Upper lobe of left lung (tissue), 6 donors: ENCODE results near the gene POFUT2. TPM values are rescaled to one million over a fixed set of nuclear protein-coding genes. Genes with fewer than 3 reads are reported as not detected.
A peak's percentile ranks its signal among the peaks of the same experiment; 100 is the strongest.

ENCODE experiments used
- ATAC-seq, 2 donors: fragments of 200-7000 bp; cut with Tn5 transposase; one replicate each; pipeline ENCODE4 v1.9.1; 2022; ENCODE audit warnings: mild to moderate bottlenecking in 2 of 2, moderate library complexity in 2 of 2; ENCODE audit not compliant: low FRiP score in 2 of 2
- DNase-seq, 2 donors: peaks; one replicate each; pipeline ENCODE4 v3.0.0-alpha.2; 2019 to 2020
- H3K27ac ChIP-seq, 4 donors: fragments of 200-600 bp; sonication (generic); one replicate each; pipeline ENCODE4 v1.5.1; 2016 to 2019
- H3K27me3 ChIP-seq, 4 donors: fragments of 200-600 bp; sonication (generic); one replicate each; pipeline ENCODE4 v1.5.1; 2017 to 2019
- H3K36me3 ChIP-seq, 4 donors: fragments of 200-600 bp; sonication (generic); one replicate each; pipeline ENCODE4 v1.5.1; 2016 to 2019
- H3K4me1 ChIP-seq, 4 donors: fragments of 200-600 bp; sonication (generic); one replicate each; pipeline ENCODE4 v1.5.1; 2018 to 2019
- H3K4me3 ChIP-seq, 4 donors: fragments of 200-600 bp; sonication (generic); one replicate each; pipeline ENCODE4 v1.5.1; 2017 to 2019; ENCODE audit warnings: mild to moderate bottlenecking in 2 of 4, moderate library complexity in 1 of 4
- H3K9me3 ChIP-seq, 4 donors: fragments of 200-600 bp; sonication (generic); one replicate each; pipeline ENCODE4 v1.5.1; 2018 to 2019
- CTCF ChIP-seq, 6 experiments: fragments of 450-650 bp in 4 of 6; fragments of 200-600 bp in 2 of 6; sonication (generic) in 2 of 6; IDR thresholded peaks; one replicate each; pipeline ENCODE4 v1.5.1; 2016 to 2019; ENCODE audit warnings: antibody characterized with exemption in 6 of 6
- EP300 ChIP-seq, 4 donors: sonication (generic); formaldehyde crosslinking; IDR thresholded peaks; one replicate each; pipeline ENCODE4 v1.5.1; 2017; ENCODE audit warnings: antibody characterized with exemption in 4 of 4, control low read depth in 2 of 4
- POLR2A ChIP-seq, 4 donors: fragments of 450-650 bp; IDR thresholded peaks; one replicate each; pipeline ENCODE4 v1.5.1; 2016 to 2017; ENCODE audit warnings: antibody characterized with exemption in 4 of 4, mild to moderate bottlenecking in 2 of 4
- POLR2AphosphoS5 ChIP-seq, 2 donors: sonication (generic); formaldehyde crosslinking; IDR thresholded peaks; one replicate each; pipeline ENCODE4 v1.5.1; 2017; ENCODE audit warnings: antibody characterized with exemption in 2 of 2
- WGBS, 2 donors: methylation state at CpG; one replicate each; pipeline ENCODE4 v1.1.5; 2017 to 2018; 5-methylcytosine and 5-hydroxymethylcytosine counted together
- total RNA-seq, 6 donors: library from RNA; depleted of rRNA in 4 of 6; stranded (reverse); fragments of >200 nt in 4 of 6; gene quantifications; one replicate each; pipeline versions ENCODE4 v1.1.0 to v1.2.1, GENCODE V29; 2016 to 2021
- donor health status: DM: no; HTN: no; CAD: no; lungs with moderate emphysema.
- donor health status: DM: no; HTN: yes; CAD: no; lungs with severe emphysema.

The POFUT2 gene
- total RNA-seq, 6 donors from 2014 or later = 19.9 to 89.1 (median 32.5) TPM

- Histone ChIP-seq H3K27me3 (no peaks in the 10 kb centered on the region), H3K4me3 (no peak overlapping the region), H3K27ac (peak overlapping the region in 3 of 4 donors; percentile 1 to 58 (median 54)), H3K9me3 (no peaks in the 10 kb centered on the region), H3K36me3 (no peaks in the 10 kb centered on the region), H3K4me1 (peaks cover 8 to 27% (median 22%) of the 10 kb centered on the region in 4 donors)
- peak; percentile 66 to 71 for ATAC-seq
- DNase-seq = peak; percentile 83 to 86
- TF ChIP-seq POLR2AphosphoS5 (IDR thresholded peaks at IDR 0.05) (peak in 1 of 2 donors; percentile 51), CTCF (IDR thresholded peaks at IDR 0.05) (no peak), EP300 (IDR thresholded peaks at IDR 0.05) (peak in 1 of 4 donors; percentile 34), POLR2A (IDR thresholded peaks at IDR 0.05) (no peak)
- WGBS, 2 donors = 35 to 38% methylated on average over 12 to 15 of the region's 15 CpGs
Measured at GRCh38 chr21:45330075-45330781, 42.5 kb upstream of the POFUT2 start.

GRCh38 chr21:45329261-45330074 lies 41.8 kb upstream of the POFUT2 start:
- ATAC-seq = peak; percentile 20 to 44
- 76 to 83% methylated on average over 19 to 28 of the region's 30 CpGs for WGBS, 2 donors
- H3K4me3 ChIP-seq = no peak overlapping the region

GRCh38 chr21:45328198-45329091 lies 40.8 kb upstream of the POFUT2 start:
- no peaks in the 10 kb centered on the region for H3K27me3 ChIP-seq
- peak; percentile 63 to 85 for DNase-seq
- ATAC-seq = no peak
- TF ChIP-seq EP300 (IDR thresholded peaks at IDR 0.05) = no peak
- TF ChIP-seq POLR2A (IDR thresholded peaks at IDR 0.05) = no peak
- no peak for TF ChIP-seq POLR2AphosphoS5 (IDR thresholded peaks at IDR 0.05)
- TF ChIP-seq CTCF (IDR thresholded peaks at IDR 0.05) = no peak
- peaks cover 16 to 40% (median 37%) of the 10 kb centered on the region in 4 donors for H3K4me1 ChIP-seq
- no peaks in the 10 kb centered on the region for H3K9me3 ChIP-seq
- H3K27ac ChIP-seq = no peak overlapping the region
- H3K4me3 ChIP-seq = no peak overlapping the region
- no peaks in the 10 kb centered on the region for H3K36me3 ChIP-seq
- WGBS, 2 donors = 82 to 85% methylated on average over 21 to 43 of the region's 43 CpGs

More at GRCh38 chr21:45329261-45330074, 41.8 kb upstream of the POFUT2 start:
- H3K27me3 ChIP-seq = no peaks in the 10 kb centered on the region
- H3K4me1 ChIP-seq = peaks cover 11 to 31% (median 29%) of the 10 kb centered on the region in 4 donors
- no peaks in the 10 kb centered on the region for H3K36me3 ChIP-seq
- DNase-seq = peak in 1 of 2 donors; percentile 83
- H3K27ac ChIP-seq = peak overlapping the region; percentile 1 to 58 (median 28)
- H3K9me3 ChIP-seq = no peaks in the 10 kb centered on the region
- TF ChIP-seq EP300 (IDR thresholded peaks at IDR 0.05) = no peak
- TF ChIP-seq POLR2A (IDR thresholded peaks at IDR 0.05) = peak in 1 of 4 donors; percentile 24

- no peak for ATAC-seq
- Histone ChIP-seq H3K36me3 (no peaks in the 10 kb centered on the region), H3K4me1 (peaks cover 25 to 48% (median 45%) of the 10 kb centered on the region in 4 donors), H3K27ac (no peak overlapping the region), H3K27me3 (no peaks in the 10 kb centered on the region), H3K4me3 (no peak overlapping the region), H3K9me3 (no peaks in the 10 kb centered on the region)
- no peak for TF ChIP-seq POLR2AphosphoS5 (IDR thresholded peaks at IDR 0.05)
- no peak for TF ChIP-seq EP300 (IDR thresholded peaks at IDR 0.05)
- TF ChIP-seq POLR2A (IDR thresholded peaks at IDR 0.05) = no peak
- TF ChIP-seq CTCF (IDR thresholded peaks at IDR 0.05) = no peak
- WGBS, 2 donors = 87 to 90% methylated on average over 15 to 21 of the region's 23 CpGs
- DNase-seq = peak in 1 of 2 donors; percentile 69
Measured at GRCh38 chr21:45327441-45328197, 39.9 kb upstream of the POFUT2 start.
